H1 (cell line): ENCODE measurements around the gene SLC43A3. TPM values are rescaled to one million over a fixed set of nuclear protein-coding genes. Genes with fewer than 3 reads are reported as not detected.

ENCODE experiments used
- CTCF ChIA-PET: fragments of 300-600 bp; sonication (Branson Sonifier 250); formaldehyde crosslinking; loops from one replicate; lab custom pipeline; 2021; ENCODE audit not compliant: partially characterized antibody; lab: Charles Lee
- POLR2A ChIA-PET: fragments of 300-600 bp; sonication (Branson Sonifier 250); formaldehyde crosslinking; loops from one replicate; lab custom pipeline; 2021; ENCODE audit warnings: inconsistent platforms; ENCODE audit not compliant: partially characterized antibody; lab: Charles Lee
- DNase-seq, 2 experiments: peaks; one replicate each; pipeline versions ENCODE4 v3.0.0 to v3.0.0-alpha.2; 2010 to 2022; ENCODE audit warnings: low spot score in 2 of 2, low read depth in 1 of 2, mixed read lengths in 1 of 2
- FAIRE-seq: peaks from 2 replicates; lab custom pipeline; 2011; peaks lifted over from hg19 to GRCh38; lab: Jason Lieb, UNC
- H2AFZ ChIP-seq: 2 replicates; pipeline ENCODE4 v1.8.1; 2012; ENCODE audit warnings: low read length, inconsistent platforms
- H2AK5ac ChIP-seq: 2 replicates; pipeline ENCODE4 v1.6.1; 2013; ENCODE audit warnings: low read depth, low read length
- H2BK120ac ChIP-seq: replicated peaks from 2 replicates; pipeline ENCODE3; 2013; ENCODE audit warnings: low read depth, low read length, inconsistent platforms
- H2BK12ac ChIP-seq: 2 replicates; pipeline ENCODE4 v1.6.1; 2013; ENCODE audit warnings: low read depth, low read length
- H2BK15ac ChIP-seq: 2 replicates; pipeline ENCODE4 v1.6.1; 2013; ENCODE audit warnings: low read length
- H2BK20ac ChIP-seq: 2 replicates; pipeline ENCODE4 v1.6.1; 2013; ENCODE audit warnings: low read length
- H2BK5ac ChIP-seq: 2 replicates; pipeline ENCODE4 v1.6.1; 2013; ENCODE audit warnings: low read depth, low read length
- H3K14ac ChIP-seq: 2 replicates; pipeline ENCODE4 v1.6.1; 2013; ENCODE audit warnings: inconsistent platforms; ENCODE audit not compliant: insufficient read length
- H3K18ac ChIP-seq: 2 replicates; pipeline ENCODE4 v1.6.1; 2013; ENCODE audit warnings: low read length; ENCODE audit errors: extremely low read depth
- H3K23ac ChIP-seq: 2 replicates; pipeline ENCODE4 v1.6.1; 2013; ENCODE audit warnings: inconsistent platforms; ENCODE audit not compliant: insufficient read length
- H3K23me2 ChIP-seq: 2 replicates; pipeline ENCODE4 v1.6.1; 2013; ENCODE audit warnings: low read depth, low read length
- H3K27ac ChIP-seq: 2 replicates; pipeline ENCODE4 v1.6.1; 2011; ENCODE audit warnings: low read depth, low read length, inconsistent platforms
- H3K27me3 ChIP-seq, 4 experiments: replicated peaks in 1 of 4; 1 replicate in 1 of 4; 2 replicates in 3 of 4; pipeline versions ENCODE4 v1.6.1 to v1.8.1; 2011 to 2013; ENCODE audit warnings: low read length in 3 of 4, mild to moderate bottlenecking in 3 of 4, inconsistent platforms in 2 of 4, mixed read lengths in 2 of 4, moderate library complexity in 1 of 4; ENCODE audit not compliant: control insufficient read depth in 3 of 4, insufficient read depth in 3 of 4; ENCODE audit errors: extremely low read depth in 1 of 4
- H3K36me3 ChIP-seq, 4 experiments: 2 replicates each; pipeline versions ENCODE4 v1.6.1 to v1.8.1; 2011 to 2013; ENCODE audit warnings: mild to moderate bottlenecking in 4 of 4, low read length in 3 of 4, moderate library complexity in 2 of 4, control low read depth in 1 of 4, inconsistent platforms in 1 of 4; ENCODE audit not compliant: insufficient read depth in 4 of 4, control insufficient read depth in 2 of 4
- H3K4ac ChIP-seq: replicated peaks from 2 replicates; pipeline ENCODE3; 2013; ENCODE audit warnings: low read length, low read depth, mixed read lengths, inconsistent platforms; ENCODE audit not compliant: insufficient read length
- H3K4me1 ChIP-seq, 4 experiments: replicated peaks in 1 of 4; 1 replicate in 1 of 4; 2 replicates in 3 of 4; pipeline versions ENCODE4 v1.6.1 to v1.8.1; 2011 to 2013; ENCODE audit warnings: low read length in 3 of 4, inconsistent platforms in 2 of 4, mixed read lengths in 1 of 4; ENCODE audit not compliant: insufficient read depth in 4 of 4, control insufficient read depth in 3 of 4
- H3K4me2 ChIP-seq, 2 experiments: 2 replicates each; pipeline versions ENCODE4 v1.6.1 to v1.8.1; 2011 to 2013; ENCODE audit warnings: low read depth in 2 of 2, low read length in 2 of 2, control low read depth in 1 of 2, inconsistent platforms in 1 of 2, mild to moderate bottlenecking in 1 of 2; ENCODE audit not compliant: insufficient read depth in 1 of 2
- H3K4me3 ChIP-seq, 4 experiments: fragments of 200-600, 300-600 bp in 1 of 4; sonication (generic), shearing (Covaris generic), sonication (Bioruptor Twin) in 1 of 4; 2 replicates each; pipeline versions ENCODE4 v1.5.1 to v1.8.1; 2011 to 2016; ENCODE audit warnings: low read length in 4 of 4, low read depth in 3 of 4, control low read depth in 2 of 4, inconsistent platforms in 2 of 4, mild to moderate bottlenecking in 2 of 4, mixed read lengths in 1 of 4, moderate library complexity in 1 of 4; ENCODE audit not compliant: insufficient read depth in 2 of 4; ENCODE audit errors: extremely low read depth in 1 of 4
- H3K56ac ChIP-seq: replicated peaks from 2 replicates; pipeline ENCODE3; 2013; ENCODE audit warnings: low read depth, mild to moderate bottlenecking, mixed read lengths, low read length, inconsistent platforms; ENCODE audit not compliant: insufficient read length
- H3K79me1 ChIP-seq: 2 replicates; pipeline ENCODE4 v1.6.1; 2013; ENCODE audit warnings: low read depth, low read length, control low read depth
- H3K79me2 ChIP-seq, 2 experiments: 2 replicates each; pipeline versions ENCODE4 v1.6.1 to v1.8.1; 2012 to 2013; ENCODE audit warnings: low read length in 2 of 2, mild to moderate bottlenecking in 2 of 2, inconsistent platforms in 1 of 2; ENCODE audit not compliant: insufficient read depth in 2 of 2, control insufficient read depth in 1 of 2
- H3K9ac ChIP-seq, 4 experiments: replicated peaks in 1 of 4; 1 replicate in 1 of 4; 2 replicates in 3 of 4; pipeline versions ENCODE4 v1.6.1 to v1.8.1; 2011 to 2013; ENCODE audit warnings: low read depth in 3 of 4, low read length in 3 of 4, control low read depth in 2 of 4, mild to moderate bottlenecking in 2 of 4, moderate library complexity in 2 of 4, inconsistent platforms in 1 of 4; ENCODE audit errors: extremely low read depth in 1 of 4
- H3K9me3 ChIP-seq, 2 experiments: 2 replicates each; pipeline versions ENCODE4 v1.6.1 to v1.8.1; 2012 to 2013; ENCODE audit warnings: mild to moderate bottlenecking in 2 of 2, moderate library complexity in 2 of 2, control low read depth in 1 of 2, inconsistent platforms in 1 of 2, low read depth in 1 of 2, low read length in 1 of 2, mixed read lengths in 1 of 2; ENCODE audit not compliant: insufficient read depth in 2 of 2
- H4K20me1 ChIP-seq, 2 experiments: replicated peaks in 1 of 2; 2 replicates each; pipeline versions ENCODE3 to v1.8.1; 2011 to 2013; ENCODE audit warnings: inconsistent platforms in 2 of 2, low read length in 2 of 2, mild to moderate bottlenecking in 1 of 2; ENCODE audit not compliant: insufficient read depth in 2 of 2, control insufficient read depth in 1 of 2
- H4K5ac ChIP-seq: 2 replicates; pipeline ENCODE4 v1.6.1; 2013; ENCODE audit warnings: low read length, low read depth, mixed read lengths, inconsistent platforms; ENCODE audit not compliant: insufficient read length
- H4K8ac ChIP-seq: 2 replicates; pipeline ENCODE4 v1.8.0; 2013; ENCODE audit warnings: mild to moderate bottlenecking, moderate library complexity, low read length, inconsistent platforms; ENCODE audit not compliant: insufficient read depth; ENCODE audit errors: extremely low read depth
- H4K91ac ChIP-seq: replicated peaks from 2 replicates; pipeline ENCODE3; 2013; ENCODE audit warnings: low read length, mixed read lengths, inconsistent platforms; ENCODE audit not compliant: insufficient read length
- CBX8 ChIP-seq: fragments of 300-800, 300-1000 bp; sonication (generic); IDR thresholded peaks from 2 replicates; pipeline ENCODE4 v1.7.1; 2016; ENCODE audit warnings: low read depth, low read length, borderline replicate concordance
- HDAC2 ChIP-seq, 2 experiments: fragments of 300-600 bp in 1 of 2; sonication (generic) in 1 of 2; IDR thresholded peaks; 2 replicates each; pipeline ENCODE4 v1.6.1; 2011 to 2012; ENCODE audit warnings: low read depth in 2 of 2, low read length in 2 of 2, mild to moderate bottlenecking in 2 of 2, moderate library complexity in 2 of 2, borderline replicate concordance in 1 of 2, inconsistent platforms in 1 of 2
- KDM4A ChIP-seq: IDR thresholded peaks from one replicate; pipeline ENCODE4 v1.7.1; 2012; ENCODE audit warnings: low read depth, mild to moderate bottlenecking, moderate library complexity, low read length, inconsistent platforms; ENCODE audit not compliant: severe bottlenecking
- MAFK ChIP-seq: IDR thresholded peaks from 2 replicates; pipeline ENCODE4 v1.6.1; 2012; ENCODE audit warnings: low read depth, mild to moderate bottlenecking, improper control_type of control experiment, low read length
- POLR2A ChIP-seq, 2 experiments: IDR thresholded peaks; 1 replicate in 1 of 2; 2 replicates in 1 of 2; pipeline ENCODE4 v1.6.1; 2011; ENCODE audit warnings: low read depth in 2 of 2, low read length in 2 of 2, mild to moderate bottlenecking in 2 of 2; ENCODE audit errors: control extremely low read depth in 1 of 2
- POU5F1 ChIP-seq: IDR thresholded peaks from 2 replicates; pipeline ENCODE4 v1.6.1; 2011; ENCODE audit warnings: low read depth, mild to moderate bottlenecking, low read length, moderate library complexity
- TAF1 ChIP-seq: IDR thresholded peaks from 2 replicates; pipeline ENCODE4 v1.6.1; 2011; ENCODE audit warnings: mild to moderate bottlenecking, low read depth, low read length
- WGBS, 2 experiments: shearing (Covaris generic) in 1 of 2; methylation state at CpG; one replicate each; pipeline versions ENCODE4 v1.1.6 to v1.1.7; 2013 to 2015; ENCODE audit warnings: low lambda C conversion rate in 2 of 2, mixed read lengths in 2 of 2, inconsistent platforms in 1 of 2, low coverage in 1 of 2, missing lambda C conversion rate in 1 of 2; ENCODE audit not compliant: insufficient replicate concordance in 2 of 2, insufficient coverage in 1 of 2, insufficient read length in 1 of 2; ENCODE audit errors: extremely low coverage in 1 of 2, missing lambda C conversion rate in 1 of 2; 5-methylcytosine and 5-hydroxymethylcytosine counted together
- polyA plus RNA-seq, 7 experiments: library from polyadenylated mRNA; depleted of rRNA in 3 of 7; stranded (reverse) in 5 of 7; unstranded in 2 of 7; fragments of >200 nt in 5 of 7; fragments of 200-250 nt in 2 of 7; gene quantifications; 1 replicate in 5 of 7; 2 replicates in 1 of 7; 4 replicates in 1 of 7; pipeline versions ENCODE4 v1.2.1 to v1.2.3, GENCODE V29; 2011 to 2013; ENCODE audit warnings: missing spikeins in 2 of 7, mixed read lengths in 2 of 7
- total RNA-seq: library from RNA; stranded (reverse); fragmentation: NEBNext Ultra II Directional; extraction: Animal tissue kit (Norgen Biotek cat#: 25700); gene quantifications from 2 replicates; pipeline ENCODE4 v1.2.1, GENCODE V29; 2021
- TF ChIP-seq, protein P1 (sequence below): IDR thresholded peaks from 2 replicates; pipeline ENCODE4 v1.6.1; 2011; ENCODE audit warnings: low read length, improper control_type of control experiment
- TF ChIP-seq, protein P2 (sequence below): IDR thresholded peaks from 2 replicates; pipeline ENCODE4 v1.6.1; 2012; ENCODE audit warnings: inconsistent platforms

SLC43A3 gene
- total and polyA plus RNA-seq, 2 of the 8 experiments (the other 6 are each of a cell fraction or from before 2014, with no cell fraction given), result 31.8 to 67.8 TPM

DNA sequence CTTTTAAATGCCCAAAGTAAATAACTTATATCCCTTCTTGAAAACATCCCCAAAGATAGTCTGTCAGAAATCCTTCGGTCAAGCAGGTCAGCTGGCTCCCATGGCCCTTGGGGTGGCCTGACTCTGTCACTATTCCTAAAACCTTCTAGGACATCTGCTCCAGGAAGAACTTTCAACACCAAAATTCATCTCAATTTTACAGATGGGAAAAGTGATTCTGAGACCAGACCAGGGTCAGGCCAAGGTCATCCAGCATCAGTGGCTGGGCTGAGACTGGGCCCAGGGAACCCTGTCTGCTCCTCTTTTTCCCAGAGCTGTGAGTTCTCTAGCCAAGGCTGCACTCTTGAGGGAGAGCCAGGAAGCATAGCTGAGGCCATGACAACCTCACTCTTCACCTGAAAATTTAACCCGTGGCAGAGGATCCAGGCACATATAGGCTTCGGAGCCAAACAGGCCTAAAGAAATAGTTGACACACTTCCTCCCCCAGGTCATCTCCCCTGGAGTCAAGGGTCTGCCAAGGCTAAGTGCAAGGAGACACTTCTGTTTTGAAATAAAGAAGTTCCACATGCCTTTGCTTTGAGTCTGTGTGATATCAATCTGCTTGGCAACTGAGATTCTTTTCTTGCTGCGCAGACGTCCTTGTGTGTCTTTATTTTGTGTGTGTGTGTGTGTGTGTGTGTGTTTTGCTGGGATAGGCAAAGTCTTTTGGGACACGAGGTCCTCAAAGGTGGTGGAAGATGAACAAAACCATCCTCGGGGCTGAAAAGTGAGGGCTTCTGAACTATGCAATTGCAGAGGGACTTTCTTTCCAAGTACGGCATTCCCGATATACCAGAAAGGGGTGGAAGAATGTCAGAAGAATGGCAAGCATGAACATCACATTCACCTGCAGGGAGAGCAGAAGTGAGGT, 19.7 kb downstream of the SLC43A3 start:
- H3K4me2 ChIP-seq, result no peak overlapping the region
- no peak overlapping the region for H4K91ac ChIP-seq
- no peak overlapping the region for H4K8ac ChIP-seq
- no peak overlapping the region for H4K5ac ChIP-seq
- H3K27me3 ChIP-seq, result no peaks in the 10 kb centered on the region
- peaks cover 0 to 1% of the 10 kb centered on the region in 2 experiments for H4K20me1 ChIP-seq
- no peak overlapping the region for H3K14ac ChIP-seq
- DNase-seq (no peak), FAIRE-seq (no peak)
- H3K9ac ChIP-seq, result no peak overlapping the region
- H2BK12ac ChIP-seq, result no peak overlapping the region
- H3K79me1 ChIP-seq, result no peaks in the 10 kb centered on the region; the same call in 1 of the 2 replicates
- H3K27ac ChIP-seq, result no peak overlapping the region
- H2BK120ac ChIP-seq, result no peak overlapping the region
- H3K23ac ChIP-seq, result no peak overlapping the region
- no peaks in the 10 kb centered on the region for H3K79me2 ChIP-seq
- H3K4ac ChIP-seq, result no peak overlapping the region
- no peaks in the 10 kb centered on the region for H3K9me3 ChIP-seq
- H2AFZ ChIP-seq, result no peak overlapping the region
- H2BK5ac ChIP-seq, result no peak overlapping the region
- ChIA-PET CTCF (interaction anchor here (1.0 to 1.2 kb wide), 3 partner anchors 11 to 18 kb away, joined by 3 to 4 read pairs (median 3); no protein-coding TSS in a partner anchor), POLR2A (interaction anchor here (0.8 to 1.8 kb wide), 4 partner anchors 12 to 242 kb away, joined by 3 to 5 read pairs (median 3); partner anchors contain the start of gene YPEL4)
- H2AK5ac ChIP-seq, result no peak overlapping the region
- peaks cover 4 to 28% (median 19%) of the 10 kb centered on the region in 4 experiments; a peak in 6 of 8 replicates for H3K36me3 ChIP-seq
- H3K4me1 ChIP-seq, result no peaks in the 10 kb centered on the region
- H3K56ac ChIP-seq, result no peak overlapping the region
- no peak overlapping the region for H2BK20ac ChIP-seq
- 91% methylated on average over 9 of the region's 9 CpGs; no CpG with 5 or more reads in 1 of the 2 experiments for WGBS, 2 experiments
- H2BK15ac ChIP-seq, result no peak overlapping the region
- H3K18ac ChIP-seq, result no peak overlapping the region
- H3K4me3 ChIP-seq, result no peak overlapping the region
- H3K23me2 ChIP-seq, result no peaks in the 10 kb centered on the region
- TF ChIP-seq TAF1 (no peak), KDM4A (no peak), POU5F1 (no peak), MAFK (no peak), CBX8 (no peak), POLR2A (IDR thresholded peaks at IDR 0.05; ENCODE audit: control extremely low read depth in 1 of 2, low read depth in 2 of 2, low read length in 2 of 2) (no peak), HDAC2 (IDR thresholded peaks at IDR 0.05; ENCODE audit: borderline replicate concordance in 1 of 2, low read depth in 2 of 2, low read length in 2 of 2) (no peak)
- TF ChIP-seq, protein P1, sequence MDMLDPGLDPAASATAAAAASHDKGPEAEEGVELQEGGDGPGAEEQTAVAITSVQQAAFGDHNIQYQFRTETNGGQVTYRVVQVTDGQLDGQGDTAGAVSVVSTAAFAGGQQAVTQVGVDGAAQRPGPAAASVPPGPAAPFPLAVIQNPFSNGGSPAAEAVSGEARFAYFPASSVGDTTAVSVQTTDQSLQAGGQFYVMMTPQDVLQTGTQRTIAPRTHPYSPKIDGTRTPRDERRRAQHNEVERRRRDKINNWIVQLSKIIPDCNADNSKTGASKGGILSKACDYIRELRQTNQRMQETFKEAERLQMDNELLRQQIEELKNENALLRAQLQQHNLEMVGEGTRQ, result no peak
- TF ChIP-seq, protein P2, sequence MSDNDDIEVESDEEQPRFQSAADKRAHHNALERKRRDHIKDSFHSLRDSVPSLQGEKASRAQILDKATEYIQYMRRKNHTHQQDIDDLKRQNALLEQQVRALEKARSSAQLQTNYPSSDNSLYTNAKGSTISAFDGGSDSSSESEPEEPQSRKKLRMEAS, result no peak
